Measurements from ENCODE around the gene BIRC2.
A peak's percentile ranks its signal among the peaks of the same experiment; 100 is the strongest.
"Not testable (repeated sequence)": the region's sequence is repeated elsewhere in the genome, so short reads cannot be mapped to it uniquely, and the experiment has no call there.

The BIRC2 gene

DNA sequence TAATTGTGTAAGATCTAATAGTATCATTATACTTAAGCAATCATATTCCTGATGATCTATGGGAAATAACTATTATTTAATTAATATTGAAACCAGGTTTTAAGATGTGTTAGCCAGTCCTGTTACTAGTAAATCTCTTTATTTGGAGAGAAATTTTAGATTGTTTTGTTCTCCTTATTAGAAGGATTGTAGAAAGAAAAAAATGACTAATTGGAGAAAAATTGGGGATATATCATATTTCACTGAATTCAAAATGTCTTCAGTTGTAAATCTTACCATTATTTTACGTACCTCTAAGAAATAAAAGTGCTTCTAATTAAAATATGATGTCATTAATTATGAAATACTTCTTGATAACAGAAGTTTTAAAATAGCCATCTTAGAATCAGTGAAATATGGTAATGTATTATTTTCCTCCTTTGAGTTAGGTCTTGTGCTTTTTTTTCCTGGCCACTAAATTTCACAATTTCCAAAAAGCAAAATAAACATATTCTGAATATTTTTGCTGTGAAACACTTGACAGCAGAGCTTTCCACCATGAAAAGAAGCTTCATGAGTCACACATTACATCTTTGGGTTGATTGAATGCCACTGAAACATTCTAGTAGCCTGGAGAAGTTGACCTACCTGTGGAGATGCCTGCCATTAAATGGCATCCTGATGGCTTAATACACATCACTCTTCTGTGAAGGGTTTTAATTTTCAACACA is 23.3 kb upstream of the BIRC2 start:
- no peak for DNase-seq

DNA sequence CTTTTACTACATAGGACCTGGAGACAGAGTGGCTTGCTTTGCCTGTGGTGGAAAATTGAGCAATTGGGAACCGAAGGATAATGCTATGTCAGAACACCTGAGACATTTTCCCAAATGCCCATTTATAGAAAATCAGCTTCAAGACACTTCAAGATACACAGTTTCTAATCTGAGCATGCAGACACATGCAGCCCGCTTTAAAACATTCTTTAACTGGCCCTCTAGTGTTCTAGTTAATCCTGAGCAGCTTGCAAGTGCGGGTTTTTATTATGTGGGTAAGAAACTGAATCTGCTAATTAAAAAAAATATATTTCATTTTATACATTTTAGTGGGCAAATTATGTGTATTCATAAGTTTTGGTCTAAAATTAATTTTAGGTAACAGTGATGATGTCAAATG is 21.9 kb upstream of the BIRC2 start:
- DNase-seq: no peak

DNA sequence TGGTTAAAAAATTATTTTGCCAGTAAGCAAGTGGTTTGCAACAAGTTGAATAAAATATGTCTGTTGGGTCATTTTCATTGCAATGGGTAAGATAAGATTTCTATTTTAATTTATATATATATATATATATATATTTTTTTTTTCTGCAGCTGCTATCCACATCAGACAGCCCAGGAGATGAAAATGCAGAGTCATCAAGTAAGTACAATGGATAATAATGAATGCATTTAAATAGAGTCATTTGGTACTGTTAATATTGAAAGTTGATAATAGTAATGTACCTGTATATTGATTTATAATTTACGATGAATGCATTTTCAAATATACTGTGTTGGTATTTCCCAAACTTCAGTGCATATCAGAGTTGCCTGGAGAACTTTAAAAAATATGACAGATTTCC is 18.3 kb upstream of the BIRC2 start:
- DNase-seq: no peak

DNA sequence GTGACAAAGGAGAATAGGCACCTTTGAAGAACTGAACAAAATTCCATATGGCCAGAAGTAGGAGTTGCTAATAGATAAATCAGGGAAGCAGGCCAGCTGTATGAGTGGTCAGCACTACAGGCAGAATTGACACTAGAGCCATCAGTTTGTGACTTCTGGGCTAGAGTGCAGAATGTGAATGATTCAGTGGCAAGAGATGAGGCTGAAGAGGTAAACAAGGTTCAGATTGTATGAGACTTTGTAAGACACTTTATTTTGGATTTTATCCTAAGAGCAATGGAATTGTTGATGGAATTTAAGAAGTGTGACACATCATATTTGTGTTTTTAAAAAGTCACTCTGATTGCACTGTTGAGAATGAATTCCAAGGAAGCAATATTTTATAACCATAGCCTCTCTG is 16.8 kb upstream of the BIRC2 start:
- DNase-seq: no peak

DNA sequence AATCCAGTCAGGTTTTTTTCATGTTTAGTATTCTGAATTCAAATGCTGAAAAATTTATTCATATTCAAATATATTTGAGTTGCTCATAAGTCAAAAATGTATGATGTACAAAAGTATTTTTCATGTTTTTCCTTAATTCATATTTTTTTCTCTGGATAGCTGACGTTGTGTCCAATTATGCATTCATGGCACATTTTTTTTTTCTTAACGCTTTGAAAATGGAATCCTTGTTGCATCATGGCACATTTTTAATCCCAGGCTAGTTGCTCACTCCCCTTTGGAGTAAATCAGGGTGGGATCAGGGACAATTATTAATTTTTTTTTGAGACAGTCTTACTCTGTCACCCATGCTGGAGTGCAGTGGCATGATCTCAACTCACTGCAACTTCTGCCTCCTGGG is 15.7 kb upstream of the BIRC2 start:
- DNase-seq: no peak

DNA sequence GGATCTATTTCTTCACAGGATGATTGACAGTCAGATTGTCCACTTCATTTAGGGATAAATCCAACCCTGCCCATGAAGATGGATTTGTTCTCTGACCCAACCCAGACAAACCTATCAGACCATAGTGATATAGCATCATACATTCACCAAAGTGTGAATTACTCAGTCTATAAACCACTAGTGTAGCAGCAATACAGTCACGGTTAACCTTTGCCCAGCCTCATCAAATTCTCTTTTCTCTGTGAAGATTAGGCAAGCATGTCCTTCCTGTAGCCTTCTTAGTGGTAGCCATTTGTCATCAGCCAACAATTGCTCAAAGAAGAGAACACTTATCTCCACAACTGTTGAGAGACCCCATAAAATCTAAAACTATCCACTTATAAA is 14.4 kb upstream of the BIRC2 start:
- no peak for DNase-seq

DNA sequence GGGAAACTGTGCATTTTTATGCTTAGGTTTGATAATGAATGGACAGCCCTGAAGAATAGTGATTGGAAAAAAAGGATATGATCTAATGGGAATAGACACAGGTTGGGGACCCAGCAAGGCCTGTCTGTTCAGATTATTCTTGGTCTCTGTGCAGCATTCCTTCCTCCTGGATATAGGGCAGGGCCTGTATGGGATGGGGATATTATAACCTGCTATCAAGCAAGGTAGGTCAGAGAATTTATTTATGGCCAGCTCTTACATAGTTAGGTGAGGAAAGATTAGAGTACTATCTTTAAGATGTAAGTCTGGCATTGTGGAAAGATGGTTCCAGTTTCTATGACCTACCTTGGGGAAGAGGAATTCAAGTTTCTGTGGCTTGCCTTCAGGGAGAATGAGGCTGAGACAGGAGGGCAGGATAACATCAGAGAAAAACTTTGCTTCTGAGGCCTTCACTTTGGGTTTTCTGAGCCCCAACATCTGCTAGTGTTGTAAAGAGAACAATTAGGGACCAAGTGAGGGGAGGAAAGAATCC is 8.5 kb upstream of the BIRC2 start:
- no peak for DNase-seq

DNA sequence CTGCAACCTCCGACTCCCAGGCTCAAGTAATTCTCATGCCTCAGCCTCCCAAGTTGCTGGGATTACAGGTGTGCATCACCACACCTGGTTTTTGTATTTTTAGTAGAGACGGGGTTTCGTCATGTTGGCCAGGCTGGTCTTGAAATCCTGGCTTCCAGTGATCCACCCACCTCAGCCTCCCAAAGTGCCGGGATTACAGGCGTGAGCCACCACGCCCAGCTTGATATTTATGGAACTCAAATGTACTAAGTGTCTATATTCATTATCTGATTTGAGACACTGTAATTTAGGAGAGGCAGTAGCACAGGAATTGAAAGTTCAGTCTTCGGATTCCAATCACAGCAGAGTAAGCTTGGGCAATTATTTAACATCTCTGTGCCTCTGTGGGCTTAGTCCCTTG is 5.7 kb upstream of the BIRC2 start:
- DNase-seq: not testable (repeated sequence)

DNA sequence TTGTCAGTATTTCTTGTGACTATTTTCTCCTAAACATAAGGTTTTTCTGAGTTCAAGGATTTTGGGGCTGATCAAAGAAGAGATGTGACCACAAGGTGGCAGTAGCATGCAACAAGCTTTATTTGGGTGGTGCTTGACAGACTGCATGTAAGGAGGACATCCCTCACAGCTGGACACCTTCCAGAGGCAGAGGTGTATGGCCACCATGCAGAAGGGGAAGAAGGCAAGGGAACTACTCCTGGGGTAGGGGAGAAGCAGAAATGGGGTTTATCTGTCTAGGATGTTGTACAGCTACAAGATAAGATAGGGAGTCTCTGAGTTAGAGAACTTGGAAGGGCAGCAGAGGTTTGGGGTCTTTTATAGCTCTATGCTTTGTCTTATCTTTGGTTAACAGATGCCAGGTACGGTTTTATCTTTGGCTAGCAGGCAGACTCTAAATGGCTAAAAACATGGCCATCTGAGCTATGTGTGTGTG is 5.1 kb upstream of the BIRC2 start:
- DNase-seq: peak; percentile 69 to 78

DNA sequence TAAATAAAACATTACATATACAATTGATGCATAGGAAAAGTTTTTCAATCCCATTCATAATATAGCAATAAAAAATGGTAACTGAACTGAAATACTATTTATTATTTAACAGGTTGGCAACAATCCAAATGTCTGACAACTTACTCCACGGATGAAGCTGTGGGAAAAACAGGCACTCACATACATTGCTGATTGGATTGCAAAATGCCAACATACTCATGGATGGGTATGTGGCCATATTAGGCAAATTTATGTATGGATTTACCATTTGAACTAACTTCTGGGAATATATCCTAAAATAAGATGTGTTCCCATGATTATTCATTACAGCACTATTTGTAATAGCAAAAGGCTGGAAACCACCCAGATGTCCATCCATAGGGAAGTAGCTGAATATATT is 3.2 kb upstream of the BIRC2 start:
- no peak for DNase-seq

DNA sequence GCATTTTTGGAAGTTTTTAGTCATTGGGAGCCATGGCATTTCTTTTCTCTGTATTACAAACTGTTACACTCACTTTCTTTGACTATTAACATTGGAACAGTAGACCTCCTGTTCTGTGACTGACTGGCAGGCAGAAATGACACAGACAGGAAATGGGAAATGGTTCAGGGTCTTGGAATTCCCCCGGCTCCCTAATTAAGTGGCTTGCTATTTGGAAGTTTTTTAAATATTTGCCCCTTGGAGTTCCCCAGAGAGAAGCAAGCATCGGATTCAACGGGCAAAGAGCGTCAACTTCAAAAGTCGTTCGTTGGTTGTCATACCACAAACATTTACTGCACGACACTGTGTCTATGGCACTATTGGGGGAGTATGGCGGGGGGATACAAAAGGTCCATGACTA is 1.1 kb upstream of the BIRC2 start:
- no peak for DNase-seq

DNA sequence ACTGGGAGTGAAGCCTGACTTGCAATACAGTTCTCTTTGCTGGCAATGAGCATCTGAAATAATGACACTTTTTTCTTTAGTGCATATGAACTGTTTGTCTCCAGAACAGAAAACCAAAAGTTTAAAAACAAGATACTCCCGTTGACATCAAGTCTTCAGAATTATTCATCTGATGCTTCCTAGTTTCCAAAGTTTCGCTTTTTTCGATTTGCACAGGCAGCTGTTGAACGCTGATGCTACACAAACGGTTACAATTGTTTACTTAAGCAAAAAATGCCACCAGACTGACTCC is 612 bp upstream of the BIRC2 start:
- no peak for DNase-seq

DNA sequence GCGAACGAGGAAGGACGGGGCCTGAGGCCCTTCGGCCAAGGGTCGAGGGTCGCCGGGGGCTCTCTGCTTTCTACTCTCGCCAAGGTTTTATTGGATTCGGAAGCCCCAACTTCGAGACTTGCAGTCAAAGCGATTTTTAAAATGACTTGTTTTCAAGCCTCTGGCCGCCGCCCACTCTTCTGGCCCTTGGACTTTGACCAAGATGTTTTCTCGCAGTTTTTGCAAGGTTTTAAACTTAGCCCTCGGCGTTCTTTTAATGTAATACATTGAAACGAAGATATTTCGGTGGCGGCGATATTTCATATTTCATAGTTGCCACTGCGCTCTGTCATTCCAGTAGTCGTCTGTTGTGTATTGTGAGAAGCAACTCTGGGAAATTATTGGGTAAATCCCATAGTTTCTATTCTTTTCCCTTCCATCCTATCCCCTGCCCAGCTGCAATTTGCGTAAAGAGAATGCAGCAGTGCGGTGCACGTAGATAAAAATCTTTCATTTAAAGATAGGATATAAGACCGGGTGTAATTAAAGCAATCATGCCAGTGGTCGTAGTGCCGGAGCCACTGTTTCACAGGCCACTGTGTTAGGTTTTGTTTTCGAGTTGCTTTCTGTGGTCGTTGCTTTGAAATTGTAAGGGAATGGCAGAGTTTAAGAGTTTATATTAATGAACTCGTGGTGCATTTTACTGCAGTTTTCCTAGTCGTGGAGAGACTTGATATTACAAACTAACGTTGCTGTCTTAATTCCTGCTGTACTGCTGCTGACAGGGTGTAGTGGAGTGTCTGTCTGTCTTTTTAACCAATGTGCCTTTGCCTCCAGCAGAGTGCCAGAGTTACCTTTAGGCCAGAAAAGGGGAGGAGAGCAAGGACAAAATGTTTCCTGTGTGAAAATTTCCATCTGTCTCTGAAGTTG is 702 bp downstream of the BIRC2 start:
- DNase-seq: no peak

DNA sequence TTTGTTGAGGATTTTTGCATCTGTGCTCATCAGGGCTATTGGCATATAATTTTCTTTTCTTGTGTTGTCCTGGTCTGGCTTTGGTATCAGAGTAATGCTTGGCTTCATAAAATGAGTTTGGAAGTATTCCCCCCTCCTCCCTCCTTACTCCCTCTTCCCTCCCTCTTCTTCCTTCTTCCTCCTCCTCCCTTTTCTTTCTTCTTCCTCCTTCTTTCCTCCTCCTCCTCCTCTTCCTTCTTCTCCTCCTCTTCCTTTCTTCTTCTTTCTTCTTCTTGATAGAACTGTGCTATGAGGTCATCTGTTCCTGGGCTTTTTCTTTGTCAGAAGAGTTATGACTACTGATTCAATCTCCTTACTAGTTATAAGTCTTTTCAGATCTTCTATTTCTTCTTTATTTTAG is 10.1 kb downstream of the BIRC2 start:
- no peak for DNase-seq

DNA sequence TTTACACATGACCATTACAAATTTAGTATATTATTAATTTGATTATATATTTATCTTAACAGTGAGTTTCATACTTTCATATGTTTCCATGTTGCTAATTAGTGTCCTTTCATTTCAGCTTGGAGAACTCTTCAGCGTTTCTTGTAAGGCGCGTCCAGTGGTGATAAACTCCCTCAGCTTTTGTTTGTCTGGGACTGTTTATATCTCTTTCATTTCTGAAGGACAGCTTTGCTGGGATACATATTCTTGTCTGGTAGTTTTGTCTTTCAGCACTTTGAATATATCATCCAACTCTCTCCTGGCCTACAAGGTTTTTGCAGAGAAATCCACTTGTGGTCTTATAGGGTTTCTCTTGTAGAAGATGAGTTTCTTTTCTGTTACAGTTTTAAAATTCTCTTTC is 12.4 kb downstream of the BIRC2 start:
- no peak for DNase-seq

DNA sequence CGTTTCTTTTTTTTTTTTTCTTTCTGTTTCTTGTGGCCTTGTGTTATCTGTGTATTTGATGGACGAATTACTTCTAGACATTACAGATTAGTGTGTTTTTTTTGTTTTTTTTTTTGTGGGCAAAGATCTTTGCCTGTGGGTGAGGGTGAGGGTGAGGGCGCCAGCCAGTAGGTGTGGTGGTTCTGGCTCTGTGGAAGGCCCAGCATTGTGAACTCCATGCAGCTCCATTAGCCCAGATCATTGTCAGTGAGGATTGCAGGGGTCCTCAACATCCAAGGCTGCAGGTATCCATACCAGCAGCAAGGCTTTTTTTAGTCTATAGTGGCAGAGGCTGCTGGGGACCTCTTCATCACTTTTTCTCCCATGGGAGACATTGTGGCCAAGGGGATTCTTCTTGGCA is 13.7 kb downstream of the BIRC2 start:
- no peak for DNase-seq

DNA sequence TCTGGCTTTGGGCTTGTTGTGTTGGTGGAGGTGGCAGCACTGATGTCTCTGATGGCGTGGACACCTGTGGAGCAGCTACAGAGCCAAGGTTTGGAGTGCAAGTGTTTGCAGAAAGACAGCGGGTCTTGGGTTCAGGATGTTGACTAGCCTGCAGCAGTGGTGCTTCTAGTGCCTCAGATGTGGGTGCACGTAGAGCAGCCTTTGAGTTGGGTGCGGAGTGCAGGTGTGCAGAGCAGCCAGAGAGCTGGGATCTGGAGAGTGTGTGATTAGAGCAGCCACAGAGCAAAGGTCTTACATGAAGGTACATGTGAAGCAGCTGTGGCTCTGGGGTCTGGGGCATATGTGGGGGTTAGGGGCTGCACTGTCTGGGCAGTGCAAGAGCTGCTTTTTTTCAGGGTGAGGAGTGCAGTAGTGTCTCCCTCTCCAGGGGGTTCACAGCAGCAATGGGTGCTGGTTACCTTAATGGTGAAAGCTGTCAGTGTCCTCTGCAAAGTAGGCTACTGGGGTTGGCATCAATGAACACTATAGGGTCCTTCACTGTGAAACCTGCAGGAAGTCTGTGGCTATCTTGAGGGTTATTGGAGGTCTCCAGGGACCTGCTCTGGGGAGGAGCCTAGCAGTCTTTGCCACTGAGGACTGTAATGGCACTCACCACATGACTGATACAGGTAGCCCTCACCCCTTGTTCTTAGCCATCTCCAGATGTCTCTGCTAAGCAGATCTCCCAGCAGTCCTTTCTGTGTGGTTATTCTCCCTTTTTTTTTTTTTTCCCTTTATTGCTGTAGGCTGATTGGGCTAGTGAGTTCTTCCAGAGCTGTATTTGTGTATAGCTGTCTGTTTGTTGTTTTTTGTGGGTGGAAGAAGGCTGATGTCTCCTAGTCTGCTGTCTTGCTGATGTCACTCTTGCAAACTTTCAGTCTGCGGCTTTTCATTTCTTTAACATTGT is 14.3 kb downstream of the BIRC2 start:
- DNase-seq: no peak

DNA sequence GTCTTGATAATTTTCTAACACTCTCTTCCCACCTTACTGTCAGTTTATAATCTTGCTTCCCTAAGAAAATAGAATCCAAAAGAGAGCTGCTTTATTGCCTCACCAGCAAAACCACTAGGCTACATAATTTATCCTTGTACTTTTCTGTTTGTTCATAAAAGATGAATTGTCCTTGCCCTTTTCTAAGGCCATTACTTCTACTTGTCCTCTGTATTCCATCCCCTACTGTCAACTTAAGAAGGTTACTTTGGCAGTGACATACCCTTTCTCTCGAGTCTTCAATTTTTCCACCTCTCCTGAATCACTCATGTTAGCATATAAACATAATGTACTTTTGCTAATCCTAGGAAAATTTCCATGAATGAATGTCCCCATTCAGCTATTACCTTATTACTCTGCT is 18.0 kb downstream of the BIRC2 start:
- no peak for DNase-seq

DNA sequence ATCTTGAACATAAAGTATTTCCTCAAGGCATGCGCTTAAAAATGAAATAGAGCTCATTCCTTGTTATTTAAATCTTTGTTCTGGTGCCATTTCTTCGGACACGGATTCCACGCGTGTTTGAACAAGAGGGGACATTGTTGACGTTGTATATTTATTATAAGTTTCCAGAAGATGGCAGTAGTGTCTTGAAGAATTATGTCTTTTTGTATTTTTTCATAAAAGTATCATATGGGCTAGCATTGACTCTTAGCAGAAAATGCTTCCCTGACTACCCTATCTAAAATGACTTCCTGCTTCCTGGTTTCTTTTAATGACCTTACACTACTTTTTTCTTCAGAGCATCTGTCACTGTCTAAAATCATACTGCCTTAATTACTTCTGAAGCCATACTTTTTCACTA is 20.4 kb downstream of the BIRC2 start:
- DNase-seq: no peak

DNA sequence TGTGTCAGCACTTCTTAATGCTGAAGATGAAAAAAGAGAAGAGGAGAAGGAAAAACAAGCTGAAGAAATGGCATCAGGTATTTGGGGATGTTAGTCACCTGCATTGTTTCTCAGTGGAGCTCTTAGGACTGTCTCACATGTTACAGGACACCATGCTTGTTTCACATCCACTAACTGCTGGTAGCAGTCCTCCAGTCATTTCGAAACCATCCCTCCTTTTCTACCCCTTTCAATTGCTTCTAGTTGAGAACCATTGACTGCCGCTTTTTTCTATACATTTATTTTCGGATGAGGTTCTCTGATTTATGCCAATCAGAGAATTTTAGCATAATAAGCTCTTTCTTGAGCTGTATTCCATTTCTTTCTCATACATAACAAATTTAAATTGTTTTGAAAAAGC is 21.5 kb downstream of the BIRC2 start:
- DNase-seq: no peak

DNA sequence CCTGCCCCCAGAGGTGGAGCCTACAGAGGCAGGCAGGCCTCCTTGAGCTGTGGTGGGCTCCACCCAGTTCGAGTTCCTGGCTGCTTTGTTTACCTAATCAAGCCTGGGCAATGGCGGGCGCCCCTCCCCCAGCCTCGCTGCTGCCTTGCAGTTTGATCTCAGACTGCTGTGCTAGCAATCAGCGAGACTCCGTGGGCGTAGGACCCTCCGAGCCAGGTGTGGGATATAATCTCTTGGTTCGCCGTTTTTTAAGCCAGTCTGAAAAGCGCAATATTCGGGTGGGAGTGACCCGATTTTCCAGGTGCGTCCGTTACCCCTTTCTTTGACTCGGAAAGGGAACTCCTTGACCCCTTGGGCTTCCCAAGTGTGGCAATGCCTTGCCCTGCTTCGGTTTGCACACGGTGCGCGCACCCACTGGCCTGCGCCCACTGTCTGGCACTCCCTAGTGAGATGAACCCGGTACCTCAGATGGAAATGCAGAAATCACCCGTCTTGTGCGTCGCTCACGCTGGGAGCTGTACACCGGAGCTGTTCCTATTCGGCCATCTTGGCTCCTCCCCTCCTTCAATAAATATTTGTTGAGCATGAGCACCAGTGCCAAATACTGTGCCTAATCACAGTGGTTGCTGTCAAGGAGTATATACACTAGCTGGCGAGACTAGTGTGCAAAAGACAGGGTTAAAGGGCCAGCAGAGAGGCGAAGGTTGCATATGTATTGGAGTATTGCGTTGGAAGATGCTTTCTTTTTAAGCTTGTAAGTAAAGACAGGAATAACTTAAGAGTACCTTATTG is 27.8 kb downstream of the BIRC2 start:
- not testable (repeated sequence) for DNase-seq

DNA sequence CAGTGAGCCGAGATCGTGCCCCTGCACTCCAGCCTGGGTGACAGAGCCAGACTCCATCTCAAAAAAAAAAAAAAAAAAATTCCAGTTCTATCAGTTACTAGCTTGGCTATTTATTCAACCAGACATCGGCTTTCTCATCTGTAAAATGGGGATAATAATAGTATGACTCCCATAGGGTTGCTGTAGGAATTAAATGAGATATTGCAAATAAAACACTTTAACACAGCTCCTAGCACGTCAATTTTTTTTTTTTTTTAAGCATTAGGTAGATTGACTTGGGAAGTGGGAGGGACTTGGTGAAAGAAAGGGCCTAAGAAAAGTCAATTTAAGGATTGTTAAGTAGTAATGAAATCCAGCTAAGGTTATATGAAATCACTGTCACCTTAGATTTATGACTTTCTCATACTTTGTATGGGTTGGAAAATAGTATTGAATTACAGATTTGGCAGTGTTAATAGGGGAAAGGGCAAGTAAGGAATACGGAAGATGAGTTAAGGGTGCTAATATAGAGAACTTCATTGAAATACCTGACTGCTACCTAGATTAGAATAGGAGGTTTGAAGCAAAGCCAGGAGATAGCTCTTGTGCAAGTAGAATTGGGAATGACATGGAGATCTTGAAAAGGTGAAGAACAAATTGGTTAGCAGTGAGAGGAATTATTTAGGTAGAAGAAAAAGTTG is 28.8 kb downstream of the BIRC2 start:
- no peak for DNase-seq

Data from stimulated activated CD4-positive, alpha-beta T cell treated with anti-CD3 and anti-CD28 coated beads, Interleukin-2, amount 100 ng/mL, for 48 hours (primary cell).